Breast epithelium (tissue), 3 donors: Measurements from ENCODE around the gene WWTR1.

Experiments used
- CTCF ChIP-seq, 3 donors: fragments of 450-650 bp; IDR thresholded peaks; one replicate each; pipeline ENCODE4 v1.5.1; 2016 to 2017; ENCODE audit warnings: antibody characterized with exemption in 3 of 3, mild to moderate bottlenecking in 3 of 3, moderate library complexity in 3 of 3
- POLR2AphosphoS5 ChIP-seq, 3 donors: sonication (generic); formaldehyde crosslinking; IDR thresholded peaks; one replicate each; pipeline ENCODE4 v1.6.1; 2017; ENCODE audit warnings: antibody characterized with exemption in 3 of 3

GRCh38 chr3:149509526-149509925 is 148.3 kb downstream of the WWTR1 start:
- TF ChIP-seq CTCF (IDR thresholded peaks at IDR 0.05) (no peak), POLR2AphosphoS5 (IDR thresholded peaks at IDR 0.05) (no peak)
